GM12878 (cell line): Measurements from ENCODE around the gene ZNF260. TPM values are rescaled to one million over a fixed set of nuclear protein-coding genes. Genes with fewer than 3 reads are reported as not detected.

Experiments
- ATAC-seq: fragments of 200-7000 bp; cut with Tn5 transposase; 3 replicates; pipeline ENCODE4 v1.9.1; 2020; ENCODE audit warnings: mild to moderate bottlenecking, moderate library complexity
- BruUV-seq: library from RNA; stranded (reverse); fragments of 400-500 nt; replicated peaks from 2 replicates; lab custom pipeline; 2021; lab: Mats Ljungman, UMichigan
- CTCF ChIA-PET: fragments of 300-600 bp; sonication (Branson Sonifier 250); formaldehyde crosslinking; extraction: SDS; loops from one replicate; lab custom pipeline; 2021; ENCODE audit warnings: inconsistent platforms; lab: Yijun Ruan, JAX
- POLR2A ChIA-PET: fragments of 350-600 bp; formaldehyde crosslinking; extraction: SDS; loops from one replicate; lab custom pipeline; 2021; ENCODE audit warnings: inconsistent platforms; lab: Charles Lee
- RAD21 ChIA-PET: fragments of 300-600 bp; sonication (Branson Sonifier 250); formaldehyde crosslinking; loops from one replicate; lab custom pipeline; 2023; ENCODE audit warnings: antibody characterized with exemption; ENCODE audit not compliant: unreplicated experiment; lab: Charles Lee
- SMC1A ChIA-PET: fragments of 300-600 bp; sonication (Branson Sonifier 250); formaldehyde crosslinking; loops from one replicate; lab custom pipeline; 2023; ENCODE audit not compliant: unreplicated experiment, uncharacterized antibody; lab: Charles Lee
- DNase-seq: peaks from one replicate; pipeline ENCODE4 v3.0.0-alpha.2; 2011; ENCODE audit warnings: low read depth, low spot score
- FAIRE-seq: peaks from 3 replicates; lab custom pipeline; 2011; peaks lifted over from hg19 to GRCh38; lab: Jason Lieb, UNC
- H2AFZ ChIP-seq: 2 replicates; pipeline ENCODE4 v1.6.0; 2011; ENCODE audit warnings: low read depth, low read length, control low read depth; ENCODE audit not compliant: control insufficient read depth
- H3K27ac ChIP-seq: 2 replicates; pipeline ENCODE4 v1.5.1; 2011; ENCODE audit warnings: control low read depth; ENCODE audit not compliant: control insufficient read depth, insufficient read depth
- H3K27me3 ChIP-seq, 2 experiments: replicated peaks in 1 of 2; 2 replicates each; pipeline versions ENCODE4 v1.6.0 to v1.6.1; 2011; ENCODE audit warnings: low read length in 1 of 2; ENCODE audit not compliant: control insufficient read depth in 2 of 2, insufficient read depth in 2 of 2
- H3K36me3 ChIP-seq, 2 experiments: 2 replicates each; pipeline ENCODE4 v1.5.1; 2011; ENCODE audit warnings: low read length in 1 of 2; ENCODE audit not compliant: control insufficient read depth in 2 of 2, insufficient read depth in 2 of 2
- H3K4me1 ChIP-seq: 2 replicates; pipeline ENCODE4 v1.6.1; 2011; ENCODE audit warnings: mild to moderate bottlenecking, low read length, moderate library complexity, mixed read lengths; ENCODE audit not compliant: control insufficient read depth, insufficient read depth
- H3K4me2 ChIP-seq: 2 replicates; pipeline ENCODE4 v1.6.0; 2011; ENCODE audit warnings: control low read depth; ENCODE audit not compliant: control insufficient read depth, insufficient read depth
- H3K4me3 ChIP-seq: fragments of 200-600 bp; sonication (generic); 2 replicates; pipeline ENCODE4 v1.5.1; 2016
- H3K79me2 ChIP-seq: 2 replicates; pipeline ENCODE4 v1.6.0; 2011; ENCODE audit warnings: low read length; ENCODE audit not compliant: control insufficient read depth, insufficient read depth
- H3K9ac ChIP-seq: 2 replicates; pipeline ENCODE4 v1.8.0; 2011; ENCODE audit warnings: low read length, control low read depth, mixed read lengths; ENCODE audit not compliant: control insufficient read depth, insufficient read depth
- H3K9me3 ChIP-seq: replicated peaks from 3 replicates; pipeline ENCODE4 v1.5.1; 2011; ENCODE audit warnings: mild to moderate bottlenecking, low read length; ENCODE audit not compliant: control insufficient read depth, insufficient read depth
- H4K20me1 ChIP-seq: 2 replicates; pipeline ENCODE4 v1.6.0; 2011; ENCODE audit not compliant: control insufficient read depth, insufficient read depth
- BACH1 ChIP-seq: fragments of 450-650 bp; IDR thresholded peaks from 2 replicates; pipeline ENCODE4 v1.6.1; 2017; ENCODE audit warnings: mild to moderate bottlenecking, borderline replicate concordance
- CBX5 ChIP-seq: sonication (generic); IDR thresholded peaks from 2 replicates; pipeline ENCODE4 v1.6.1; 2016; ENCODE audit warnings: low read depth, moderate library complexity, mild to moderate bottlenecking, inconsistent platforms
- CHD2 ChIP-seq: IDR thresholded peaks from 2 replicates; pipeline ENCODE4 v1.6.1; 2011; ENCODE audit warnings: low read depth, low read length, improper control_type of control experiment, borderline replicate concordance
- FOXK2 ChIP-seq: fragments of 450-650 bp; IDR thresholded peaks from 2 replicates; pipeline ENCODE4 v1.6.1; 2017; ENCODE audit warnings: mild to moderate bottlenecking, moderate library complexity
- HDGF ChIP-seq: fragments of 450-650 bp; IDR thresholded peaks from 2 replicates; pipeline ENCODE4 v1.6.1; 2016; ENCODE audit warnings: antibody characterized with exemption
- KLF5 ChIP-seq: fragments of 450-650 bp; IDR thresholded peaks from 2 replicates; pipeline ENCODE4 v1.6.1; 2014; ENCODE audit warnings: mild to moderate bottlenecking; ENCODE audit not compliant: partially characterized antibody
- LARP7 ChIP-seq: fragments of 450-650 bp; IDR thresholded peaks from 2 replicates; pipeline ENCODE4 v1.6.1; 2017; ENCODE audit warnings: mild to moderate bottlenecking
- MYC ChIP-seq: IDR thresholded peaks from 2 replicates; pipeline ENCODE4 v1.6.1; 2011; ENCODE audit warnings: mild to moderate bottlenecking, low read length, moderate library complexity, inconsistent platforms; ENCODE audit not compliant: insufficient read depth, insufficient replicate concordance, insufficient read length, severe bottlenecking
- NBN ChIP-seq: fragments of 450-650 bp; IDR thresholded peaks from 2 replicates; pipeline ENCODE4 v1.6.1; 2016
- RUNX3 ChIP-seq: IDR thresholded peaks from 2 replicates; pipeline ENCODE4 v1.6.1; 2012; ENCODE audit warnings: low read length, inconsistent platforms
- SIN3A ChIP-seq: IDR thresholded peaks from 2 replicates; pipeline ENCODE4 v1.6.1; 2012; ENCODE audit warnings: low read depth, low read length, improper control_type of control experiment
- SMARCA5 ChIP-seq: fragments of 450-650 bp; IDR thresholded peaks from 2 replicates; pipeline ENCODE4 v1.6.1; 2017; ENCODE audit warnings: mild to moderate bottlenecking
- WGBS: methylation state at CpG from one replicate; pipeline ENCODE4 v1.1.6; 2016; ENCODE audit warnings: low lambda C conversion rate; ENCODE audit not compliant: insufficient replicate concordance, insufficient coverage; ENCODE audit errors: missing lambda C conversion rate; 5-methylcytosine and 5-hydroxymethylcytosine counted together
- in situ Hi-C: fragments of 300-500 bp; cut with MboI; formaldehyde crosslinking; loops from 9 replicates; pipeline ENCODE4 v1.14.3; 2018; ENCODE audit warnings: mixed read lengths
- intact Hi-C: fragments of 100-400 bp; cut with micrococcal nuclease; formaldehyde crosslinking; loops from one replicate; pipeline ENCODE4 v1.14.2; 2022; ENCODE audit not compliant: unreplicated experiment
- polyA plus RNA-seq, 11 experiments: library from polyadenylated mRNA; depleted of rRNA in 4 of 11; unstranded in 6 of 11; stranded (reverse) in 5 of 11; fragments of >200 nt; fragmentation: Nextera tagmentation in 4 of 11; fragmentation: Illumina TruSeq in 1 of 11; extraction: Ambion mirVana in 4 of 11; extraction: Trizol in 1 of 11; gene quantifications; 1 replicate in 1 of 11; 2 replicates in 10 of 11; pipeline versions ENCODE4 v1.2.1 to v1.2.3, GENCODE V29; 2011 to 2016; ENCODE audit warnings: inconsistent platforms in 2 of 11, missing spikeins in 2 of 11, low read depth in 1 of 11
- total RNA-seq, 4 experiments: library from RNA; depleted of rRNA in 3 of 4; stranded (reverse); fragments of >200 nt in 3 of 4; fragmentation: Illumina TruSeq in 1 of 4; extraction: Trizol in 1 of 4; gene quantifications; 2 replicates each; pipeline versions ENCODE4 v1.2.1 to v1.2.3, GENCODE V29; 2013 to 2021
- TF ChIP-seq, protein P1 (sequence below): IDR thresholded peaks from 2 replicates; pipeline ENCODE4 v1.6.1; 2011; ENCODE audit warnings: mild to moderate bottlenecking, low read depth, low read length, moderate library complexity; ENCODE audit not compliant: insufficient replicate concordance
- TF ChIP-seq, protein P2 (sequence below): fragments of 450-650 bp; conservative IDR thresholded peaks from 2 replicates; pipeline ENCODE4 v1.6.1; 2017; ENCODE audit warnings: mild to moderate bottlenecking, moderate library complexity
- TF ChIP-seq, protein P3 (sequence below): fragments of 450-650 bp; IDR thresholded peaks from 2 replicates; pipeline ENCODE4 v1.6.1; 2016; ENCODE audit warnings: mild to moderate bottlenecking

Gene ZNF260
- total and polyA plus RNA-seq, 10 of the 15 experiments (the other 5 are each of a cell fraction or from before 2014, with no cell fraction given): 1.9 to 9.7 (median 7.1) TPM

DNA sequence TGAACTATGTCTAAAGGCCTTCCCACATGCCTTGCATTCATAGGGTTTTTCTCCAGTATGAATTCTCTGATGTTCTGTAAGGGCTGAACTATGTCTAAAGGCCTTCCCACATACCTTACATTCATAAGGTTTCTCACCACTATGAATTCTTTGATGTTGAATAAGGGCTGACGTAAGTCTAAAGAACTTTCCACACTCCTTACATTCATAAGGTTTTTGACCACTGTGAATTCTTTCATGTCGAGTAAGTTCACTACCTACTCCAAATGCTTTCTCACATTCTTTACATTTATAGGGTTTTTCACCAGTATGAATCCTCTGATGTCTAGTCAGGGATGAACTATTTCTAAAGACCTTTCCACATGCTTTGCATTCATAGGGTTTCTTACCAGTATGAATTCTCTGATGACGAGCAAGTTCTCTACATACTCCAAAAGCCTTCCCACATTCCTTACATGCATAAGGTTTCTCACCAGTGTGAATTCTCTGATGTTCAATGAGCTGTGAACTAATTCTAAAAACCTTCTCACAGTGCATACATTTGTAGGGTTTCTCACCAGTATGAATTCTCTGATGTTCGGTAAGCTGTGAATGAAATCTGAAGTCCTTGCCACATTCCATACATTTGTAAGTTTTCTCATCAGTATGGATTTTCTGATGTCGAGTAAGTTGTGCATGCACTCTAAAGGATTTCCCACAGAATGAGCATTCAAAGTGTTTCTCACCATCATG is 19.1 kb upstream of the ZNF260 start (continued):
- peak; percentile 99 for TF ChIP-seq CBX5

DNA sequence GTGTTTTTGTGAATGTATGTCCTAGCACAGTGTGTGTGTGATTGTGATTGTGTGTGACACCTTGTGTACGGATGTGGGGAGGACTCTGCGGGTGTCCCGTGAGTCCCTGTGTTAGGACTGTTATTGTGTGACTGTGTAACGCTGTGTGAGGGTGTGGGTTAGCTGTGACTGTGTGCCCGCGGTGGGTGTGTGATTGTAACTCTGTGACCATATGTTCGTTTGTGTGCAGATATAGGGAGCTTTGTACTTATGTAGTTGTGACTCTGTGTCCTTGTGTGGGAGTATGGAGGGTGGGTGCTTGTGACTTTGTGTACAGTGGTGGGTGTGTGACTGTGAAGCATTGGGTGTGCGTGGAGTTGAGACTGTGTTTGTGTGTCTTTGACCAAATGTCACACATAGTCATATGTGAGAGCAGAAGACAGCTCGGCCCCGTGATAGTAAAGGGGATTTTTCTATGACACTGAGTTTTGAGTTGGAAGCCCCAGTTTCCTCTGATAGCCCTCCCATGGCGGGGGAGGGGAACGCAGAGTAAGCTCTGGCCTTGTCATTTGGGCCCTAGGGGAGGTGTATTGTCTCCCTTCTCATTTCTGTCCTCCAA is 949 bp upstream of the ZNF260 start:
- WGBS: under 1% methylated on average over 12 of the region's 12 CpGs
- SMC1A ChIA-PET: interaction anchor here (0.6 to 1.7 kb wide), 8 partner anchors 15 to 899 kb away, joined by 3 to 5 read pairs (median 3); partner anchors contain the start of genes ZFP14, ZNF382, ZNF529 and ZNF566
- H3K4me1 ChIP-seq: no peaks in the 10 kb centered on the region
- RAD21 ChIA-PET: interaction anchor here (0.8 to 1.2 kb wide), 2 partner anchors 44 to 137 kb away, joined by 3 to 4 read pairs; partner anchors contain the start of genes ZNF461 and ZNF529
- CTCF ChIA-PET: interaction anchor here (1.3 to 2.2 kb wide), 2 partner anchors 36 to 40 kb away, joined by 3 to 6 read pairs; partner anchors contain the start of gene ZNF566
- POLR2A ChIA-PET: interaction anchor here (0.5 to 2.3 kb wide), 6 partner anchors 39 to 322 kb away, joined by 3 to 9 read pairs (median 5); partner anchors contain the start of genes ZNF345, ZNF529 and ZNF566
- FAIRE-seq: peak; percentile 71
- peak overlapping the region; percentile 83 for H3K27ac ChIP-seq
- H4K20me1 ChIP-seq: no peaks in the 10 kb centered on the region
- intact Hi-C loops (loop anchor here (1.0 to 5.0 kb wide), 3 partner anchors 37 to 243 kb away; partner anchors contain the start of genes ZNF529 and ZNF850), in situ Hi-C loops (no loop called here)
- H3K36me3 ChIP-seq: no peaks in the 10 kb centered on the region
- peaks cover 17% of the 10 kb centered on the region for H3K79me2 ChIP-seq
- no peaks in the 10 kb centered on the region for H3K27me3 ChIP-seq
- peak overlapping the region; percentile 76 for H3K4me3 ChIP-seq
- peak; percentile 40 for ATAC-seq
- peak overlapping the region; percentile 95 for H2AFZ ChIP-seq
- peak overlapping the region; percentile 72 for H3K4me2 ChIP-seq
- BruUV-seq: TSS peak; percentile 89
- H3K9me3 ChIP-seq: peaks cover 15% of the 10 kb centered on the region
- peak overlapping the region; percentile 85 for H3K9ac ChIP-seq
- DNase-seq: peak; percentile 19
- TF ChIP-seq LARP7 (no peak), KLF5 (no peak), RUNX3 (0 out of 2 replicates have a peak, but pooled peaks have one; percentile 2), NBN (peak; percentile 19; the same call in 1 of the 2 replicates), CHD2 (0 out of 2 replicates have a peak, but pooled peaks have one; percentile 69), SMARCA5 (no peak), MYC (no peak), SIN3A (peak; percentile 45; the same call in 1 of the 2 replicates), BACH1 (no peak; the same call in 1 of the 2 replicates), FOXK2 (0 out of 2 replicates have a peak, but pooled peaks have one; percentile 16), HDGF (peak; percentile 95; the same call in 1 of the 2 replicates)
- TF ChIP-seq, protein P1, sequence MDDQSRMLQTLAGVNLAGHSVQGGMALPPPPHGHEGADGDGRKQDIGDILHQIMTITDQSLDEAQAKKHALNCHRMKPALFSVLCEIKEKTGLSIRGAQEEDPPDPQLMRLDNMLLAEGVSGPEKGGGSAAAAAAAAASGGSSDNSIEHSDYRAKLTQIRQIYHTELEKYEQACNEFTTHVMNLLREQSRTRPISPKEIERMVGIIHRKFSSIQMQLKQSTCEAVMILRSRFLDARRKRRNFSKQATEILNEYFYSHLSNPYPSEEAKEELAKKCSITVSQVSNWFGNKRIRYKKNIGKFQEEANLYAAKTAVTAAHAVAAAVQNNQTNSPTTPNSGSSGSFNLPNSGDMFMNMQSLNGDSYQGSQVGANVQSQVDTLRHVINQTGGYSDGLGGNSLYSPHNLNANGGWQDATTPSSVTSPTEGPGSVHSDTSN: no peak
- TF ChIP-seq, protein P2, sequence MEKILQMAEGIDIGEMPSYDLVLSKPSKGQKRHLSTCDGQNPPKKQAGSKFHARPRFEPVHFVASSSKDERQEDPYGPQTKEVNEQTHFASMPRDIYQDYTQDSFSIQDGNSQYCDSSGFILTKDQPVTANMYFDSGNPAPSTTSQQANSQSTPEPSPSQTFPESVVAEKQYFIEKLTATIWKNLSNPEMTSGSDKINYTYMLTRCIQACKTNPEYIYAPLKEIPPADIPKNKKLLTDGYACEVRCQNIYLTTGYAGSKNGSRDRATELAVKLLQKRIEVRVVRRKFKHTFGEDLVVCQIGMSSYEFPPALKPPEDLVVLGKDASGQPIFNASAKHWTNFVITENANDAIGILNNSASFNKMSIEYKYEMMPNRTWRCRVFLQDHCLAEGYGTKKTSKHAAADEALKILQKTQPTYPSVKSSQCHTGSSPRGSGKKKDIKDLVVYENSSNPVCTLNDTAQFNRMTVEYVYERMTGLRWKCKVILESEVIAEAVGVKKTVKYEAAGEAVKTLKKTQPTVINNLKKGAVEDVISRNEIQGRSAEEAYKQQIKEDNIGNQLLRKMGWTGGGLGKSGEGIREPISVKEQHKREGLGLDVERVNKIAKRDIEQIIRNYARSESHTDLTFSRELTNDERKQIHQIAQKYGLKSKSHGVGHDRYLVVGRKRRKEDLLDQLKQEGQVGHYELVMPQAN: peak; percentile 5; the same call in 1 of the 2 replicates
- TF ChIP-seq, protein P3, sequence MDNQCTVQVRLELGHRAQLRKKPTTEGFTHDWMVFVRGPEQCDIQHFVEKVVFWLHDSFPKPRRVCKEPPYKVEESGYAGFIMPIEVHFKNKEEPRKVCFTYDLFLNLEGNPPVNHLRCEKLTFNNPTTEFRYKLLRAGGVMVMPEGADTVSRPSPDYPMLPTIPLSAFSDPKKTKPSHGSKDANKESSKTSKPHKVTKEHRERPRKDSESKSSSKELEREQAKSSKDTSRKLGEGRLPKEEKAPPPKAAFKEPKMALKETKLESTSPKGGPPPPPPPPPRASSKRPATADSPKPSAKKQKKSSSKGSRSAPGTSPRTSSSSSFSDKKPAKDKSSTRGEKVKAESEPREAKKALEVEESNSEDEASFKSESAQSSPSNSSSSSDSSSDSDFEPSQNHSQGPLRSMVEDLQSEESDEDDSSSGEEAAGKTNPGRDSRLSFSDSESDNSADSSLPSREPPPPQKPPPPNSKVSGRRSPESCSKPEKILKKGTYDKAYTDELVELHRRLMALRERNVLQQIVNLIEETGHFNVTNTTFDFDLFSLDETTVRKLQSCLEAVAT: peak; percentile 21; the same call in 1 of the 2 replicates
